Mucosa of descending colon (tissue), 3 donors: ENCODE measurements around the gene C11orf98. TPM values are rescaled to one million over a fixed set of nuclear protein-coding genes. Genes with fewer than 3 reads are reported as not detected.

Experiments used
- ATAC-seq: fragments of 200-7000 bp; cut with Tn5 transposase; one replicate; pipeline ENCODE4 v1.9.1; 2020; ENCODE audit warnings: mild to moderate bottlenecking, moderate library complexity
- DNase-seq, 3 donors: peaks; one replicate each; pipeline ENCODE4 v3.0.0-alpha.2; 2020
- H3K36me3 ChIP-seq: fragments of 200-600 bp; one replicate; pipeline ENCODE4 v1.8.0; 2021; ENCODE audit warnings: low read depth, mild to moderate bottlenecking
- H3K4me1 ChIP-seq: fragments of 200-600 bp; one replicate; pipeline ENCODE4 v1.8.0; 2021; ENCODE audit warnings: low read depth, mild to moderate bottlenecking
- H3K4me3 ChIP-seq: fragments of 200-600 bp; one replicate; pipeline ENCODE4 v1.8.0; 2021; ENCODE audit warnings: mild to moderate bottlenecking
- H3K9me3 ChIP-seq: fragments of 200-600 bp; one replicate; pipeline ENCODE4 v1.8.0; 2021; ENCODE audit warnings: mild to moderate bottlenecking
- intact Hi-C, 2 donors: fragments of 100-400 bp; cut with DNase I in 1 of 2; cut with micrococcal nuclease in 1 of 2; formaldehyde crosslinking; loops; one replicate each; pipeline versions ENCODE4 v1.11.0 to v1.11.1; 2022; cut with DNase I, micrococcal nuclease
- total RNA-seq, 3 donors: library from RNA; stranded (reverse); fragmentation: NEBNext Ultra II Directional in 2 of 3; extraction: Animal tissue kit (Norgen Biotek cat#: 25700) in 2 of 3; gene quantifications; one replicate each; pipeline versions ENCODE4 v1.2.1 to v1.2.4, GENCODE V29; 2021 to 2023
- TF ChIP-seq, protein P1 (sequence below): fragments of 200-600 bp; IDR thresholded peaks from one replicate; pipeline ENCODE4 v1.8.0; 2022; ENCODE audit warnings: antibody characterized with exemption, mild to moderate bottlenecking
- donor health status: DM: no; HTN: no; CAD: no; lungs with moderate emphysema.
- donor health status: DM: no; HTN: no; CAD: no.
- donor health status: DM: no; HTN: yes; CAD: no.

Gene C11orf98
- total RNA-seq, 3 donors from 2014 or later = 39.7 to 54.2 (median 53.1) TPM

DNA sequence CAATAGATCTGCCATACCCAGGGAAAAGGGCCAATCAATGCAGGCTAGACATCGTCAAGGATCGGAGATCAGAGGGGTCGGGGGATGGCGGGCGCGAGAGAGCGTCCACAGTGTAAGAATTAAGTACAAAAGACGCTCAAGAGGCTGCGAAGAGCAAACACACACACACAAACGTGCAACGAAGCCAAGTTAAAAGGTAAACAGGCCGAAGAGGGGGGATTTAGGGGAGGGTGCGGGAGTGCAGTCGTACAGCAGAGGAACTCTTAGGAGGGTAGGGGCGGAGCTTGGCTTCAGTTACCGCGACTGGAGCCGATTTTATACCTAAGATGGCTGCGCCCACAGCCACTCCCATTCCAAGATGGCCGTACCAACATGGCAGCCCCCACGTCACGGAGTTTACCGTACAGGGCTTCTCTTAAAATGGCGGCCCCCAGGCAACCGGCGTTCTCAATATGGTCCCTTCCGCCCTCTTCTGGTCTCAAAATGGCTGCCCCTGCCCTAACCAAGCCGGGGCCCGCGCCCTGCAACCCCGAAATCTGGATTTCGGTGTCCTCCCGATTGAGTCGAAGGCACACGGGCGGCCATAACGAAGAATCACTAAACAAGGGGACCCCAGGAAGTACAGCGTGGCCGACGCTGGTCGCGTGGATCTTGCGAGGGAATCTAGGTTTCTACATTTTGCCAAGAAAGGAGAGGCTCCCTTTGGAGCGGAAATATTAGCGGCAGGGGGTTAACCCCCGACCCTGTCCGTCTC, 44.4 kb upstream of the C11orf98 start:
- intact Hi-C loops = no loop called here
- peaks cover 34% of the 10 kb centered on the region for H3K4me1 ChIP-seq
- peak; percentile 82 for ATAC-seq
- TF ChIP-seq, protein P1, sequence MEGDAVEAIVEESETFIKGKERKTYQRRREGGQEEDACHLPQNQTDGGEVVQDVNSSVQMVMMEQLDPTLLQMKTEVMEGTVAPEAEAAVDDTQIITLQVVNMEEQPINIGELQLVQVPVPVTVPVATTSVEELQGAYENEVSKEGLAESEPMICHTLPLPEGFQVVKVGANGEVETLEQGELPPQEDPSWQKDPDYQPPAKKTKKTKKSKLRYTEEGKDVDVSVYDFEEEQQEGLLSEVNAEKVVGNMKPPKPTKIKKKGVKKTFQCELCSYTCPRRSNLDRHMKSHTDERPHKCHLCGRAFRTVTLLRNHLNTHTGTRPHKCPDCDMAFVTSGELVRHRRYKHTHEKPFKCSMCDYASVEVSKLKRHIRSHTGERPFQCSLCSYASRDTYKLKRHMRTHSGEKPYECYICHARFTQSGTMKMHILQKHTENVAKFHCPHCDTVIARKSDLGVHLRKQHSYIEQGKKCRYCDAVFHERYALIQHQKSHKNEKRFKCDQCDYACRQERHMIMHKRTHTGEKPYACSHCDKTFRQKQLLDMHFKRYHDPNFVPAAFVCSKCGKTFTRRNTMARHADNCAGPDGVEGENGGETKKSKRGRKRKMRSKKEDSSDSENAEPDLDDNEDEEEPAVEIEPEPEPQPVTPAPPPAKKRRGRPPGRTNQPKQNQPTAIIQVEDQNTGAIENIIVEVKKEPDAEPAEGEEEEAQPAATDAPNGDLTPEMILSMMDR = no peak
- no peaks in the 10 kb centered on the region for H3K36me3 ChIP-seq
- H3K4me3 ChIP-seq = peak overlapping the region; percentile 9
- H3K9me3 ChIP-seq = no peaks in the 10 kb centered on the region
- DNase-seq = peak; percentile 95 to 99 (median 98)

DNA sequence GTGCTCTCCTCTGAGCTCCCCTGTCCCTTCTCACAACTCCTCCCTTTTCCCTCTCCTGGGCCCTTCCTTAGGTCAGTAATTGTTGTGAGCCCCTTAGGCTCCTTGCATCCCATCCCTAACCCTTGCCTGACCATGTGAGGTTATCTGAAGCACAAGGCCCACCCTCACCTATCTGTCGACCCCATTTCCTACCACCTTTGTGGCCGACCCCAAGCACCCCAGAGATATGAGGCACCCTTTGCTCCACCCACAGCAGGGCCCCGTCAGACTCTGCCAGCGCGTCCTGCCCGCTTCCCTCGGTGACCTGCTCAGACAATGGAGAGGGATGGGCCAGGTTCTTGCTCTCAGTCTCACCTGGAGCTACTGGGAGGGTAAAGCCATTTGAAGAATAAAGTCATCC, 43.8 kb upstream of the C11orf98 start:
- Histone ChIP-seq H3K9me3 (no peaks in the 10 kb centered on the region), H3K4me3 (peak overlapping the region; percentile 9), H3K4me1 (peaks cover 34% of the 10 kb centered on the region), H3K36me3 (no peaks in the 10 kb centered on the region)
- TF ChIP-seq, protein P1 = no peak
- DNase-seq = peak; percentile 57 to 77 (median 73)
- intact Hi-C loops = no loop called here
- ATAC-seq = peak; percentile 22

DNA sequence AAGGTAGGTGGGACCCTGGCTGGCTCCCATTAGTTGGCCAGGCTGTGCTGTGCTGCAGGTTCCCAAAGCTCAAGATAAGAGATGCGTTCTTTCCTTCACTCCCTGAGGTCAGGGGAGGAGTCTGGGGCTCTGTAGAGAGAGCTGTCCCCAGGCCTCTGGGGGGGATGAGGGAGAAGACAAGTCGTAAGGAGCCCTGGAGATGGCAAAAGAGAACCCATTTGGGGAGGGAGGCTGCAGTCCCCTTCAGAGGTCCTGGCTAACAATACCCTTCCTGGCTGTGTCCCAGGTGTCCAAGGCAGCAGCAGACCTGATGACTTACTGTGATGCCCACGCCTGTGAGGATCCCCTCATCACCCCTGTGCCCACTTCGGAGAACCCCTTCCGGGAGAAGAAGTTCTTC, 43.4 kb upstream of the C11orf98 start:
- Histone ChIP-seq H3K4me3 (no peak overlapping the region), H3K9me3 (no peaks in the 10 kb centered on the region), H3K4me1 (peaks cover 38% of the 10 kb centered on the region), H3K36me3 (no peaks in the 10 kb centered on the region)
- DNase-seq (peak; percentile 31 to 51 (median 36)), ATAC-seq (no peak)
- intact Hi-C loops = no loop called here
- TF ChIP-seq, protein P1 = no peak

DNA sequence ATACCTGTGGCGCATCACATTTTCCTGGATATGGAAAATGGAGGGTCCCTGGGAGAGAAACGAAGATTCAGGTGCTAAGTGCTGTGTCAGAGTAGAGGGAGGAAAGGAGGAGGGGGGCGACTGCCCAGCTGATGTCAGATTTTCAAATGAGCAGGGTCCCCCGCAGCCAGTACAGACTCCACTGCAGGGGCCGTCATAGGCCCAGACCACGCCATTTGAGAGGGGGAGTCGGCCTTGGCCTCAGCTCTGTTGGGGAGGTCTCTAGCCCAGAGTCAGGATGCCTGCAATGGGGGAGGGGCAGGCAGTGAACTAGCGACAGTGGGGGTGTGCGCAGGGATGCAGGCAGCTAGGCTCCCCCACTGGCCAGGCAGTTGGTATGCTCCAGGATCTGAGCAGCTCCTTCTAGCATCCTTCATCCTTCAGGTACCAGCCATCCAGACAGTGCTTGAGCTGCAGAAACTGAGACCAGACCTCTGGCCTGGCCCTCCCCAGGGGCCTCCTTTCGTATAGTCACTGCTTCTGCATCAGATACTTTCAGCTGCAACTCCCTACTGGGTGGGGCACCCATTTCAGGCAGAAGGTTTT, 42.4 kb upstream of the C11orf98 start, which contains the start of the genes BSCL2 and GNG3:
Gene BSCL2, minus strand, starts transcription at position 148 of the 585 bp plus-strand sequence. CDS start 229 bp downstream, outside the sequence.
Gene GNG3, plus strand, starts transcription at position 400 of the 585 bp plus-strand sequence. CDS start 620 bp downstream, outside the sequence.
- H3K36me3 ChIP-seq = no peaks in the 10 kb centered on the region
- no peaks in the 10 kb centered on the region for H3K9me3 ChIP-seq
- peak within 1 kb of the TSS; percentile 47 for H3K4me3 ChIP-seq
- DNase-seq (peak; percentile 33 to 58 (median 47)), ATAC-seq (no peak)
- H3K4me1 ChIP-seq = peaks cover 32% of the 10 kb centered on the region
- TF ChIP-seq, protein P1 = no peak
- intact Hi-C loops = no loop called here

DNA sequence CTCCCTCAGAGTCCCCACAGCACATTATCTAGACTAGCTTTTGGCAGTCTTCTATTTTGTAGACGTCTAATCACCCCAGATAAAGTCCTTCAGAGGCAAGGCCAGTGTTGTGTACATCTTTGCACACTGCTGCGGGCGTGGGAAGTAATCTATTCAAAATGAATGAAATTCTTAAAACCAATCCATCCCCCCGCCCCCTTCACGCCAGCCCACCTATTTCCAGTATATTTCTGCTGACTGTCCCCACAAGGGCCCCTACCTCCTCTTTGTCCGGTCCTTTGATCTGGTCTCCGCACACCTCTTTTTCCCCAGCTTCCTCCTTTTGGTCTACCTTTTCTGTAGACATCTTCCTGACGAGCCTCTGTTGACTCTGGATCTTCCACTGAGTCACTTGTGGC, 41.8 kb upstream of the C11orf98 start:
- Histone ChIP-seq H3K36me3 (no peaks in the 10 kb centered on the region), H3K4me1 (peaks cover 32% of the 10 kb centered on the region), H3K9me3 (no peaks in the 10 kb centered on the region), H3K4me3 (no peak overlapping the region)
- DNase-seq (peak; percentile 34 to 50 (median 37)), ATAC-seq (no peak)
- TF ChIP-seq, protein P1 = no peak
- intact Hi-C loops = no loop called here
